Ectodermal cell (in vitro differentiated cells): ENCODE measurements around the gene TTC39A.
"Not testable (repeated sequence)": the region's sequence is repeated elsewhere in the genome, so short reads cannot be mapped to it uniquely, and the experiment has no call there.

ENCODE experiments used
- H3K27ac ChIP-seq: 2 replicates; pipeline ENCODE4 v1.7.0; 2013; ENCODE audit warnings: mild to moderate bottlenecking, low read depth, low read length; ENCODE audit not compliant: insufficient read depth, poor library complexity, severe bottlenecking
- H3K27me3 ChIP-seq: 2 replicates; pipeline ENCODE4 v1.7.0; 2013; ENCODE audit warnings: mild to moderate bottlenecking, low read length; ENCODE audit not compliant: insufficient read depth, control insufficient read depth, poor library complexity, severe bottlenecking
- H3K36me3 ChIP-seq: one replicate; pipeline ENCODE4 v1.7.0; 2013; ENCODE audit warnings: low read length; ENCODE audit not compliant: control insufficient read depth, insufficient read depth
- H3K4me1 ChIP-seq: one replicate; pipeline ENCODE4 v1.7.0; 2013; ENCODE audit warnings: low read length; ENCODE audit not compliant: control insufficient read depth, insufficient read depth
- H3K4me3 ChIP-seq: 2 replicates; pipeline ENCODE4 v1.7.0; 2013; ENCODE audit warnings: low read depth, low read length, control low read depth; ENCODE audit not compliant: insufficient read depth
- H3K9me3 ChIP-seq: 2 replicates; pipeline ENCODE4 v1.7.0; 2013; ENCODE audit warnings: mild to moderate bottlenecking, low read length, moderate library complexity; ENCODE audit not compliant: control insufficient read depth
- WGBS, 2 experiments: methylation state at CpG; one replicate each; pipeline ENCODE4 v1.1.7; 2013; ENCODE audit warnings: missing lambda C conversion rate in 2 of 2; 5-methylcytosine and 5-hydroxymethylcytosine counted together

TTC39A gene

DNA sequence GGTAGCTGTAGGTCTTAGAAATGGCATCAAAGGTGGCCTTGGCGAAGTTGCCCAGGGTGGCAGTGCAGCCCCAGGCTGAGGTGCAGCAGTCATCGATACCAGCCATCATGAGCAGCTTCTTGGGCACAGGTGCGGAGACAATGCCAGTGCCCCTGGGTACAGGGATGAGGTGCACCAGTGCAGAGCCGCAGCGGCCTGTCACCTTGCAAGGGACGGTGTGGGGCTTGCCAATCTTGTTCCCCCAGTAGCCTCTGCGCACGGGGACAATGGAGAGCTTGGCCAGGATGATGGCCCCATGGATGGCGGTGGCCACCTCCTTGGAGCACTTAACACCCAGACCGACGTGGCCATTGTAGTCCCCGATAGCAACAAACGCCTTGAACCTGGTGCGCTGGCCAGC, 79.6 kb downstream of the TTC39A start:
- WGBS, 2 experiments: 94 to 97% methylated on average over 14 of the region's 14 CpGs
- not testable (repeated sequence) for H3K9me3 ChIP-seq, H3K27ac ChIP-seq, H3K4me1 ChIP-seq, H3K4me3 ChIP-seq, H3K27me3 ChIP-seq, H3K36me3 ChIP-seq

DNA sequence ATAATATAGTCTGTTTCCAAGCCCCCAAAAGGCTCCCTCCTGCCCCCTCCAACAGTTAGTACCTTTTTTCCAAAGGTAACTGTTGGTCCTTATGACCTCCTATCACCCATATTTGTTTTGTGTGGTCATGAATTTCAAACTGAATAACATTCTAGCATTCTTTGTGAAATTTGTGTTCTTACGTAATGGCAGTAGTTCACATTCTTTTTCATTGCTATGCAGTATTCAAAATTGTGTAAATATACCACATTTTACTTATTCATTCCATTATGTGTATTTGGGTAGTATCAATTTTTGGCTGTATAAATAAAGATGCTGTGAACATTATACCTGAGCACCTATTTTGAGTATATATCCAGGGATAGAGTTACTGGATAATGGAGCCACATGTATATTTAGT, 80.9 kb downstream of the TTC39A start:
- no peaks in the 10 kb centered on the region for H3K4me1 ChIP-seq
- H3K4me3 ChIP-seq: no peak overlapping the region
- no peaks in the 10 kb centered on the region for H3K36me3 ChIP-seq
- H3K27me3 ChIP-seq: no peaks in the 10 kb centered on the region
- whole genome bisulfite sequencing, 2 experiments: no CpG with 5 or more reads among the region's 1 CpG
- no peaks in the 10 kb centered on the region for H3K9me3 ChIP-seq
- H3K27ac ChIP-seq: no peak overlapping the region

DNA sequence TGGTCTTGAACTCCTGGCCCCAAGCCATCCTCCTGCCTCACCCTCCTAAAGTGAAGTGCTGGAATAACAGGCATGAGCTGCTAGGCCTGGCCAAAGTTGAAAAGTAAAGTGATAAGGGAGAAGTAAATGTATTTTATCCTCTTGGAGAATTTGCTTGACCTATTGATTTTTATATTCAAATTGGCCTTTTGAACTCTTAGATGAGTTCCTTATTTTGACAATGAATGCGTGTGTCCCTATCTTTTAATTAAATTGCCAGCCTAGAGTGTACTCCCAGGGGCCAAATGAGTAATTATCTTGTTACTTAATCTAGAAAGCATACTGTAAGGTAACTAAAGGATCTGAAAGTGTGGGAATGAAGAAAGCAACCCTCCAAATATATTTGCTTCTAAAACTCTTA, 82.9 kb downstream of the TTC39A start:
- 92 to 100% methylated on average over 1 of the region's 1 CpG for WGBS, 2 experiments
- H3K4me3 ChIP-seq: no peak overlapping the region
- no peaks in the 10 kb centered on the region for H3K36me3 ChIP-seq
- H3K27me3 ChIP-seq: no peaks in the 10 kb centered on the region
- no peak overlapping the region for H3K27ac ChIP-seq
- no peaks in the 10 kb centered on the region for H3K9me3 ChIP-seq
- H3K4me1 ChIP-seq: no peaks in the 10 kb centered on the region

DNA sequence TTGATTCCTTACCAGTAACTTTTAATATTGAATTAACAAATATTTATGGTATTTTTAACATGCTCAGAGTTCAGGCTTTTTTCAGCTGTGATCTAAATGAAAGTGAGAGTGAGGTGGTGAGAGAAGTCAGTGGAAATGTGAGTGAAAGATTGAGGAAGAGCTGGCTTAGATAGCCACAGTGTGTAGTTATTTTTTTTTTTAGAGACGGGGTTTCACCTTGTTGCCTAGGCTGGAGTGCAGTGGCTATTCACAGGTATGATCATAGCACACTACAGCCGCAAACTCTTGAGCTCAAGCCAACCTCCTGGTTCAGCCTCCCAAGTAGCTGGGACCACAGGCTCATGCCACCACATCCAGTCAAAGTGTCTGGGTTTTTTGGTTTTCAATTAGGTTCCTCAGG, 83.3 kb downstream of the TTC39A start:
- 92 to 95% methylated on average over 2 of the region's 2 CpGs for WGBS, 2 experiments
- no peaks in the 10 kb centered on the region for H3K27me3 ChIP-seq
- no peak overlapping the region for H3K4me3 ChIP-seq
- H3K4me1 ChIP-seq: no peaks in the 10 kb centered on the region
- no peak overlapping the region for H3K27ac ChIP-seq
- no peaks in the 10 kb centered on the region for H3K36me3 ChIP-seq
- H3K9me3 ChIP-seq: no peaks in the 10 kb centered on the region

DNA sequence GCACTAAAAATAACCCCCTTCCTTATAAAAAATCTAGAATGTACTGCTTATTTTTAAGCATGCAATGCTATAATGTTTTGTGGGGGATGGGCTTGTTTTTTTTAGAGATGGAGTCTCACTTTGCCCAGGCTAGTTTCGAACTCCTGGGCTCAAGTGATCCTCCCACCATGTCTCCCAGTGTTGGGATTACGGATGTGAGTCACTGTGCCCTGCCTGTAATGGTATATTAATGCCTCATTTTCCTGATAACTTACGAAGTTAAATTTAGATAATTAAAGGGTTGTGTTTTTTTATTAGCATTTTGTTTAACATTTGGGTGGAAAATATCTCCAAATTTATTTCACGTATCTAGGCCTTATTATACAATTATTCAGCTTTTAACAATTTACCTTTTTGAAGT, 87.8 kb downstream of the TTC39A start:
- H3K27ac ChIP-seq: no peak overlapping the region
- WGBS, 2 experiments: 86 to 89% methylated on average over 3 to 4 of the region's 4 CpGs

DNA sequence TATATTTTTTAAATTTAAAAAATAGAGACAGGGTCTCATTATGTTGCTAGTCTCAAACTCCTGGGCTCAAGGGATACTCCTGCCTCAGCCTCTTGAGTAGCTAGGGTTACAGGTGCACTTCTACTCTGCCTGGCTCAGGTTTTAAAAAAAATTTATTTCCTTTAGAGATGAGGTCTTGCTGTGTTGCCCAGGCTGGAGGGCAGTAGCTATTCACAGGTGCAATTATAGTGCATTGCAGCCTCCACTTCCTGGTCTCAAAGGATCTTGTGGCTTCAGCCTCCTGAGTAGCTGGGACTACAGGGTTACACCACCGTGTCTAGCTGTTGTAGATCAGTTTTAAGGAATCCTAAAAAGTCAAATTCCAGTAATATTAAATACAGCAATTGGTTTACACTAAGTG, 89.2 kb downstream of the TTC39A start:
- H3K9me3 ChIP-seq: no peaks in the 10 kb centered on the region
- no peaks in the 10 kb centered on the region for H3K27me3 ChIP-seq
- no peak overlapping the region for H3K4me3 ChIP-seq
- 100% methylated on average over 1 of the region's 1 CpG for WGBS, 2 experiments
- H3K27ac ChIP-seq: no peak overlapping the region
- peaks cover 8% of the 10 kb centered on the region for H3K4me1 ChIP-seq
- H3K36me3 ChIP-seq: no peaks in the 10 kb centered on the region

More for the DNA sequence above, 87.8 kb downstream of the TTC39A start:
- Histone ChIP-seq H3K36me3 (no peaks in the 10 kb centered on the region), H3K4me1 (peaks cover 8% of the 10 kb centered on the region), H3K9me3 (no peaks in the 10 kb centered on the region), H3K27me3 (no peaks in the 10 kb centered on the region), H3K4me3 (no peak overlapping the region)

DNA sequence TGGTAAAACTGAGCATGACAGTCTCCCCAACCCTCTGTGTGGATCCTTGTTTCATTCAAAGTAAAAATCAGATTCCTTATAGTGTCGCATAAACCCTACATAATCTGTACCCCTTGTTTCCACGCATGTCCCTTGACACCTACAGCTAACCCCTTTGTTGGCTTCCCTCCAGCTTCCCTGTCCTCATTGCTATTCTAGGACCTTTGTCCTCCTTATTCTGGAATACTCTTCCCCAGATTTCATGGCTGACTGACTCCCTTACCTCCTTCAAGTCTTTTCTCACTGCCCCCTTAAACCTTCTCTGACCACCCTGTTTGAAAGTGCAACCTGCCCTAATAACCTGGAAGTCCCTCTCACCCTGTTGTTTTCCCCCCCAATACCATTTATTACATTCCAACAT, 90.3 kb downstream of the TTC39A start:
- Histone ChIP-seq H3K36me3 (no peaks in the 10 kb centered on the region), H3K27me3 (no peaks in the 10 kb centered on the region), H3K4me1 (peaks cover 8% of the 10 kb centered on the region), H3K9me3 (no peaks in the 10 kb centered on the region), H3K27ac (no peak overlapping the region), H3K4me3 (no peak overlapping the region)
- WGBS, 2 experiments: 79 to 87% methylated on average over 2 of the region's 2 CpGs

DNA sequence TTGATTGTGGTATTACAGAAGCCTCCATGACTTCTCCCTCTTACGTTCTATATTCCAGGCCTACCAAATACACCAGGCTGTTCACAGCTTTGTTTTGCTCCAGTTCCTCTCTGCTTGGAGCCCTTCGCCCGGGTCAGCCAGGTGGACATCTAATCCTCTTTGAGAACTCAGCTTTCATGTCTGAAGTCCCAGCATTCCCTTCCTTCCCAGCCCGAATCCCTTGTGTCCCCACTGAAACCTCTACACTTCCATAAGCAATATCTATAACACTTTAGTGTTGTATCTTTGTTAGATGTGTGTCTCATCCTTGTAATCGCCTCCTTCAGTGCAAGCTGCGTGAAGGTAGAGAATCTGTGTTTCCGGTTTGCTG, 92.3 kb downstream of the TTC39A start:
- no peaks in the 10 kb centered on the region for H3K27me3 ChIP-seq
- peak overlapping the region; percentile 83 for H3K4me3 ChIP-seq
- H3K27ac ChIP-seq: no peak overlapping the region
- no peaks in the 10 kb centered on the region for H3K9me3 ChIP-seq
- no peaks in the 10 kb centered on the region for H3K36me3 ChIP-seq
- WGBS, 2 experiments: 35 to 41% methylated on average over 7 of the region's 7 CpGs
- H3K4me1 ChIP-seq: peaks cover 8% of the 10 kb centered on the region

DNA sequence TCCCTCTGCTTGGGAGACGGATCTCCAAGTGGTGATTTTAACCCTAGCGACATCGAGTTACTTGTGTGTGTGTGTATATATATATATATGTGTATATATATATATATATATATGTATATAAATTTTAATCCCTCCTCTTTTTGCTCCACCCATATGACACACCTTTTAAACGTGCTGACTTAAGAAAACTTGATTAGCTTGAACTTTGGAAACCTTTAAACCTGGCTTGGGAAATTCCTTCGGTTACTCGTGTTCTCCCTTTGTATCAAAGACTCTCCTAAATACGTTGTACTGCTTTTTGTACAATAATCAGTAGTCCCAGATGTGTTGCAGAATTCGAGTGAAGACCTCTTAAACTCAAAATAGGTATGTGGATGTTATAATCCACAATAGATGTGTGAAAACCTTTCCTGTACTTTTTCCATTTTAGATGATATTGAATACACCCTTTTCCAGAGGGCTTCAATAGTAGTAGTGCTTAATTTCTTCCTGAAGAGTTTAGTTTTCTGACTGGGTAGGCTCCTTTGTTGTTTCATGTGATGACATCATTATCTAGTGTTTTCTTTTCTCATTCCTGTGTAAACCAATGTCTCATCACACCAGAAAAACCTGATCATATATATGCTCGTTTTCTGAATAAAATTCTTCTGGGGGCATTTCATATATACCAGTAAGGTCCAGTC, 92.9 kb downstream of the TTC39A start:
- WGBS, 2 experiments: 32 to 35% methylated on average over 5 of the region's 9 CpGs
- Histone ChIP-seq H3K4me3 (peak overlapping the region; percentile 83), H3K9me3 (no peaks in the 10 kb centered on the region)

More for the DNA sequence above, 92.9 kb downstream of the TTC39A start:
- Histone ChIP-seq H3K27ac (no peak overlapping the region), H3K27me3 (no peaks in the 10 kb centered on the region), H3K4me1 (peaks cover 8% of the 10 kb centered on the region), H3K36me3 (no peaks in the 10 kb centered on the region)
